HCT116 (cell line): ENCODE measurements around the gene RIPOR2. TPM values are rescaled to one million over a fixed set of nuclear protein-coding genes. Genes with fewer than 3 reads are reported as not detected.

Source experiments
- ATAC-seq: fragments of 200-7000 bp; cut with Tn5 transposase; 2 replicates; pipeline ENCODE4 v1.9.1; 2020; ENCODE audit warnings: mild to moderate bottlenecking, moderate library complexity
- BruUV-seq: library from RNA; stranded (reverse); fragments of 400-500 nt; replicated peaks from 2 replicates; lab custom pipeline; 2021; lab: Mats Ljungman, UMichigan
- CTCF ChIA-PET: fragments of 300-600 bp; sonication (Branson Sonifier 250); formaldehyde crosslinking; loops from one replicate; lab custom pipeline; 2021; ENCODE audit warnings: antibody characterized with exemption; lab: Charles Lee
- POLR2A ChIA-PET: fragments of 300-600, 350-600 bp; sonication (Branson Sonifier 250); formaldehyde crosslinking; loops from one replicate; lab custom pipeline; 2021; ENCODE audit warnings: antibody characterized with exemption; lab: Charles Lee
- RAD21 ChIA-PET, 2 experiments: fragments of 300-600 bp; sonication (Branson Sonifier 250); formaldehyde crosslinking; loops; one replicate each; lab custom pipeline; 2023; ENCODE audit warnings: low total read pairs in 2 of 2; ENCODE audit not compliant: uncharacterized antibody in 2 of 2, unreplicated experiment in 2 of 2, low non-redundant PET in 1 of 2; lab: Charles Lee
- DNase-seq: peaks from one replicate; pipeline ENCODE4 v3.0.0-alpha.2; 2010; ENCODE audit warnings: low read depth, low spot score
- H2AFZ ChIP-seq: fragments of 200-600 bp; shearing (Covaris generic), sonication (generic); 2 replicates; pipeline ENCODE4 v1.6.1; 2017; ENCODE audit warnings: low read depth, mixed run types, mixed read lengths, antibody characterized with exemption, low read length; ENCODE audit not compliant: poor library complexity, severe bottlenecking
- H3K27ac ChIP-seq: 2 replicates; pipeline ENCODE4 v1.5.1; 2012; ENCODE audit warnings: low read depth, low read length
- H3K27me3 ChIP-seq: fragments of 200-600 bp; sonication (generic); 2 replicates; pipeline ENCODE4 v1.6.1; 2016; ENCODE audit warnings: mixed run types, low read length, mixed read lengths; ENCODE audit not compliant: insufficient read depth
- H3K36me3 ChIP-seq, 2 experiments: fragments of 200-500 bp in 1 of 2; fragments of 200-600 bp in 1 of 2; sonication (Bioruptor generic) in 1 of 2; sonication (generic) in 1 of 2; 2 replicates each; pipeline versions ENCODE4 v1.5.1 to v1.6.1; 2014 to 2016; ENCODE audit warnings: low read length in 2 of 2, inconsistent platforms in 1 of 2, mixed read lengths in 1 of 2, mixed run types in 1 of 2; ENCODE audit not compliant: insufficient read depth in 2 of 2, control insufficient read depth in 1 of 2
- H3K4me1 ChIP-seq, 2 experiments: fragments of 200-600 bp in 1 of 2; sonication (generic) in 1 of 2; 2 replicates each; pipeline versions ENCODE4 v1.5.1 to v1.6.1; 2012 to 2017; ENCODE audit warnings: low read length in 2 of 2, inconsistent platforms in 1 of 2, mild to moderate bottlenecking in 1 of 2, mixed read lengths in 1 of 2, mixed run types in 1 of 2, moderate library complexity in 1 of 2; ENCODE audit not compliant: insufficient read depth in 2 of 2, control insufficient read depth in 1 of 2
- H3K4me2 ChIP-seq: fragments of 200-600 bp; sonication (generic); 2 replicates; pipeline ENCODE4 v1.6.1; 2017; ENCODE audit warnings: mixed run types, low read length, mixed read lengths
- H3K4me3 ChIP-seq, 2 experiments: fragments of 200-600 bp in 1 of 2; sonication (generic) in 1 of 2; replicated peaks in 1 of 2; 2 replicates each; pipeline ENCODE4 v1.5.1; 2011 to 2016; ENCODE audit warnings: low read length in 2 of 2, control low read depth in 1 of 2, low read depth in 1 of 2, mild to moderate bottlenecking in 1 of 2, mixed read lengths in 1 of 2, mixed run types in 1 of 2
- H3K79me2 ChIP-seq: fragments of 200-600 bp; sonication (generic); 2 replicates; pipeline ENCODE4 v1.6.1; 2017; ENCODE audit warnings: mild to moderate bottlenecking, mixed run types, low read length, moderate library complexity, mixed read lengths; ENCODE audit not compliant: insufficient read depth
- H3K9ac ChIP-seq: fragments of 200-600 bp; sonication (generic); 2 replicates; pipeline ENCODE4 v1.6.1; 2016; ENCODE audit warnings: low read length, mixed read lengths
- H3K9me2 ChIP-seq: fragments of 200-600 bp; sonication (generic), shearing (Covaris generic); 2 replicates; pipeline ENCODE4 v1.6.1; 2017; ENCODE audit warnings: mixed run types, mild to moderate bottlenecking, moderate library complexity; ENCODE audit not compliant: insufficient read depth
- H3K9me3 ChIP-seq, 2 experiments: fragments of 200-500 bp in 1 of 2; fragments of 200-600 bp in 1 of 2; sonication (Bioruptor generic) in 1 of 2; sonication (generic) in 1 of 2; 2 replicates each; pipeline ENCODE4 v1.6.1; 2014 to 2017; ENCODE audit warnings: low read length in 2 of 2, mixed read lengths in 2 of 2, inconsistent platforms in 1 of 2, low read depth in 1 of 2, mild to moderate bottlenecking in 1 of 2, mixed run types in 1 of 2, moderate library complexity in 1 of 2; ENCODE audit not compliant: control insufficient read depth in 1 of 2, insufficient read depth in 1 of 2
- H4K20me1 ChIP-seq: fragments of 200-600 bp; sonication (generic), shearing (Covaris generic); 2 replicates; pipeline ENCODE4 v1.6.1; 2017; ENCODE audit warnings: mixed run types, mild to moderate bottlenecking, moderate library complexity; ENCODE audit not compliant: insufficient read depth
- ATF3 ChIP-seq: IDR thresholded peaks from 2 replicates; pipeline ENCODE4 v1.6.1; 2012
- CBX3 ChIP-seq: IDR thresholded peaks from 2 replicates; pipeline ENCODE4 v1.6.1; 2012; ENCODE audit warnings: low read depth
- CEBPB ChIP-seq: IDR thresholded peaks from 2 replicates; pipeline ENCODE4 v1.6.1; 2012; ENCODE audit warnings: low read depth
- CTCF ChIP-seq, 3 experiments: fragments of 200-600 bp in 1 of 3; sonication (generic) in 1 of 3; IDR thresholded peaks in 2 of 3; conservative IDR thresholded peaks in 1 of 3; 2 replicates each; pipeline ENCODE4 v1.5.1; 2012 to 2017; ENCODE audit warnings: low read depth in 2 of 3, low read length in 2 of 3, antibody characterized with exemption in 1 of 3, borderline replicate concordance in 1 of 3, control low read depth in 1 of 3, mild to moderate bottlenecking in 1 of 3, mixed read lengths in 1 of 3, mixed run types in 1 of 3, moderate library complexity in 1 of 3; ENCODE audit not compliant: insufficient read depth in 1 of 3
- EGR1 ChIP-seq: IDR thresholded peaks from 2 replicates; pipeline ENCODE4 v1.6.1; 2012; ENCODE audit warnings: low read depth
- EZH2phosphoT487 ChIP-seq: fragments of 200-600 bp; IDR thresholded peaks from 2 replicates; pipeline ENCODE4 v1.6.1; 2018; ENCODE audit warnings: antibody characterized with exemption, borderline replicate concordance
- MAX ChIP-seq: IDR thresholded peaks from 2 replicates; pipeline ENCODE4 v1.6.1; 2012
- RAD21 ChIP-seq: IDR thresholded peaks from 2 replicates; pipeline ENCODE4 v1.6.1; 2012; ENCODE audit warnings: low read depth, mild to moderate bottlenecking
- REST ChIP-seq: IDR thresholded peaks from 2 replicates; pipeline ENCODE4 v1.6.1; 2012; ENCODE audit warnings: low read depth
- YY1 ChIP-seq: IDR thresholded peaks from 2 replicates; pipeline ENCODE4 v1.6.1; 2011; ENCODE audit warnings: low read length, low read depth, moderate library complexity, mild to moderate bottlenecking; ENCODE audit not compliant: insufficient replicate concordance; ENCODE audit errors: extremely low read depth
- ZNF274 ChIP-seq: fragments of 200-500 bp; sonication (Bioruptor generic); IDR thresholded peaks from 2 replicates; pipeline ENCODE4 v1.6.1; 2014; ENCODE audit warnings: mild to moderate bottlenecking, low read depth, low read length, inconsistent platforms
- intact Hi-C: fragments of 100-400 bp; cut with micrococcal nuclease; formaldehyde crosslinking; loops from 2 replicates; pipeline ENCODE4 v1.10.0; 2022
- total RNA-seq: library from RNA; stranded (reverse); gene quantifications from one replicate; pipeline ENCODE4 v1.2.1, GENCODE V29; 2021; ENCODE audit not compliant: unreplicated experiment

The RIPOR2 gene
- total RNA-seq, 1 experiment from 2014 or later: 0.44 TPM

GRCh38 chr6:24858177-24858653 is 77.5 kb downstream of the RIPOR2 start:
- no peak for ATAC-seq
- H3K4me3 ChIP-seq: no peak overlapping the region
- H4K20me1 ChIP-seq: no peaks in the 10 kb centered on the region
- no peak overlapping the region for H3K4me2 ChIP-seq
- ChIA-PET POLR2A (no interaction called here), RAD21 (interaction anchor here in 1 of 2 experiments (1.2 kb wide), 1 partner anchor 159 kb away, joined by 3 read pairs; no protein-coding TSS in a partner anchor), CTCF (interaction anchor here (4.0 kb wide), 1 partner anchor 133 kb away, joined by 59 read pairs; no protein-coding TSS in a partner anchor)
- no peak overlapping the region for H3K9ac ChIP-seq
- H2AFZ ChIP-seq: no peak overlapping the region
- H3K9me3 ChIP-seq: no peaks in the 10 kb centered on the region
- H3K27ac ChIP-seq: no peak overlapping the region
- H3K27me3 ChIP-seq: peaks cover 7% of the 10 kb centered on the region; the same call in 1 of the 2 replicates
- no TSS peak for BruUV-seq
- peaks cover 3 to 10% of the 10 kb centered on the region in 2 experiments; a peak in 2 of 4 replicates for H3K4me1 ChIP-seq
- TF ChIP-seq CEBPB: peak; percentile 77
- no peak for TF ChIP-seq MAX
- no peaks in the 10 kb centered on the region for H3K36me3 ChIP-seq
- intact Hi-C loops: loop anchor here (5.0 kb wide), 1 partner anchor 744 kb away; no protein-coding TSS in a partner anchor
- H3K9me2 ChIP-seq: no peaks in the 10 kb centered on the region
- DNase-seq: no peak
- no peaks in the 10 kb centered on the region for H3K79me2 ChIP-seq

GRCh38 chr6:24856901-24857670 is 78.7 kb downstream of the RIPOR2 start:
- Histone ChIP-seq H3K27me3 (peaks cover 7% of the 10 kb centered on the region; the same call in 1 of the 2 replicates), H3K4me3 (no peak overlapping the region), H3K4me1 (peaks cover 3 to 10% of the 10 kb centered on the region in 2 experiments; a peak in 2 of 4 replicates), H3K9me3 (no peaks in the 10 kb centered on the region), H3K79me2 (no peaks in the 10 kb centered on the region), H2AFZ (no peak overlapping the region), H3K36me3 (no peaks in the 10 kb centered on the region), H4K20me1 (no peaks in the 10 kb centered on the region), H3K27ac (no peak overlapping the region), H3K4me2 (no peak overlapping the region), H3K9ac (no peak overlapping the region), H3K9me2 (no peaks in the 10 kb centered on the region)
- intact Hi-C loops: loop anchor here (1.0 to 5.0 kb wide), 4 partner anchors 135 to 745 kb away; no protein-coding TSS in a partner anchor
- DNase-seq (no peak), ATAC-seq (no peak)
- ChIA-PET CTCF (interaction anchor here (1.3 to 4.0 kb wide), 4 partner anchors 134 to 214 kb away, joined by 4 to 59 read pairs (median 11); no protein-coding TSS in a partner anchor), POLR2A (interaction anchor here (1.5 to 2.0 kb wide), 2 partner anchors 161 to 213 kb away, joined by 3 to 7 read pairs; no protein-coding TSS in a partner anchor), RAD21 (interaction anchor here (1.2 to 1.4 kb wide), 2 partner anchors 161 to 214 kb away, joined by 3 read pairs; no protein-coding TSS in a partner anchor)
- no TSS peak for BruUV-seq
- TF ChIP-seq ZNF274 (no peak), REST (no peak), CTCF (IDR thresholded peaks at IDR 0.05 in 2 of 3, conservative IDR thresholded peaks at IDR 0.05 in 1 of 3; ENCODE audit: borderline replicate concordance in 1 of 3, insufficient read depth in 1 of 3, low read depth in 2 of 3, low read length in 2 of 3) (no peak), YY1 (no peak), RAD21 (no peak), EGR1 (no peak), EZH2phosphoT487 (no peak), CBX3 (no peak), ATF3 (no peak)
